Activated naive CD8-positive, alpha-beta T cell treated with anti-CD3 and anti-CD28 coated beads, Interleukin-2, amount 50 U/mL, for 24 hours (primary cell): ENCODE results near the gene ZNF484.
"Not testable (repeated sequence)": the region's sequence is repeated elsewhere in the genome, so short reads cannot be mapped to it uniquely, and the experiment has no call there.

ENCODE experiments used
- ATAC-seq: fragments of 150-1000 bp; cut with Tn5 transposase; one replicate; pipeline ENCODE4 v1.10.0; 2021
- DNase-seq: peaks from one replicate; pipeline ENCODE4 v3.0.0; 2021
- H3K27ac Mint-ChIP-seq: one replicate; pipeline ENCODE4 v1.8.0; 2021; ENCODE audit warnings: mild to moderate bottlenecking, mixed read lengths
- H3K27me3 Mint-ChIP-seq: one replicate; pipeline ENCODE4 v1.8.0; 2021; ENCODE audit warnings: mixed read lengths
- H3K36me3 Mint-ChIP-seq: one replicate; pipeline ENCODE4 v1.8.0; 2021; ENCODE audit warnings: low read depth, mixed read lengths
- H3K4me1 Mint-ChIP-seq: one replicate; pipeline ENCODE4 v1.8.0; 2021; ENCODE audit warnings: mixed read lengths
- H3K4me3 Mint-ChIP-seq: one replicate; pipeline ENCODE4 v1.8.0; 2021; ENCODE audit warnings: mild to moderate bottlenecking, moderate library complexity, mixed read lengths
- H3K9me3 Mint-ChIP-seq: one replicate; pipeline ENCODE4 v1.8.0; 2021; ENCODE audit warnings: mixed read lengths

The ZNF484 gene

DNA sequence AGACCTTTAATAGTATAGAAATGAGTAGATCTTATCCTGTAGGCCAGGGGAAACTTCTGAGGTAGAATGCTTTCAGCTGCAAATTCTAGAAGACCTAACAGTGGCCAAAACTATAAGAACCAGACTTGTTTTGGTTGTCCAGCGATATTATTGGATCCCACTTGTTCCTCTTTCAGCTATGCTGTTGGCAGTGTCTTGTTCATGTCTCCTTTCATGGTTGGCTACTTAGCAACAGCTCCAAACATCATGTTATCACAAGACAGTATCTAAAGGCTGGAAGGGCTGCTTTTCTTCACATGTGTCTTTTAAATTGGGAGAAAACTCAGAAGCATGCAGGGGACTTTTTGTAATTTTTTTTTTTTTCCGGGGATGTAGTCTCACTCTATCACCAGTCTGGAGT, 52.8 kb downstream of the ZNF484 start:
- H3K4me1 Mint-ChIP-seq, H3K9me3 Mint-ChIP-seq, H3K27ac Mint-ChIP-seq, DNase-seq, ATAC-seq, H3K4me3 Mint-ChIP-seq, H3K27me3 Mint-ChIP-seq, H3K36me3 Mint-ChIP-seq: not testable (repeated sequence)

DNA sequence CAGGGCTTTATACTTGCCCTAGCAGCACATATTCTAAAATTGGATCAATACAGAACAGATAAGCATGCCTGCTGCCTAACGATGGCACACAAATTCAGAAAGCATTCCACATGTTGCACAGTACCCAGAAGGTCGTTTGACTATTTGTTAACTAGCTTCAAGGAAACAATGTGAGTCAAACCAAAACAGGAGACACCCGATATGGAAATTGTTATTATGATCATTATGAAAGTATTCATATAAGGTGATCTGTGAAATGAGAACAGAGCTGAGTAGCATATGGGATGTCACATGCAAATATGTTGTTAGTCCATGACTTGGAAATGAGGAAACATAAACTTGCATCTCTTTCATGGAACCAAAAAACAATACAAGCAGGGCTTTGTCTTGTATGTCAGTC, 56.9 kb downstream of the ZNF484 start:
- Mint-ChIP-seq H3K9me3 (no peaks in the 10 kb centered on the region), H3K4me1 (peaks cover 12% of the 10 kb centered on the region), H3K27ac (no peak overlapping the region), H3K4me3 (no peak overlapping the region), H3K36me3 (no peaks in the 10 kb centered on the region), H3K27me3 (peaks cover 12% of the 10 kb centered on the region)
- DNase-seq (no peak), ATAC-seq (peak; percentile 33)

DNA sequence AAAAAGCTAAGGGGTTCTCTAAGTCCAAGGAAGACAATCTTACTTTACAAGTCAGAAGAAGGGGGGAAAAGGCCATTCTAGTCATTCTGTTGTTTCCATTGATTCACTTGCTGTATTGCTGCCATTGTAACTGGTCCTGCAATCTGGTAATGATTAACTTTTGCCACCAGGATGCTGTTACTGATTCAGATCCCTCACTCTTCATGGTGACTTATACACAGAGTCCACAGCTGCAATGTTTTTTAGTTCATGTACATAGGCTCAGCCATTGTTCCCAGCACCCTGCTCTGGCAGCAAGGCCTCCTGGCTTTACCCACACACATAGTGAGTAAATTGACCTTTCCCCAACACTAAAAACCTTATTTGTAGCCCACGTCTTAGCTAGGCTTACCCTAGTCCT, 57.9 kb downstream of the ZNF484 start:
- ATAC-seq: peak; percentile 94
- H3K4me1 Mint-ChIP-seq: peaks cover 14% of the 10 kb centered on the region
- not testable (repeated sequence) for H3K4me3 Mint-ChIP-seq, H3K9me3 Mint-ChIP-seq, DNase-seq, H3K36me3 Mint-ChIP-seq, H3K27ac Mint-ChIP-seq
- peaks cover 21% of the 10 kb centered on the region for H3K27me3 Mint-ChIP-seq

DNA sequence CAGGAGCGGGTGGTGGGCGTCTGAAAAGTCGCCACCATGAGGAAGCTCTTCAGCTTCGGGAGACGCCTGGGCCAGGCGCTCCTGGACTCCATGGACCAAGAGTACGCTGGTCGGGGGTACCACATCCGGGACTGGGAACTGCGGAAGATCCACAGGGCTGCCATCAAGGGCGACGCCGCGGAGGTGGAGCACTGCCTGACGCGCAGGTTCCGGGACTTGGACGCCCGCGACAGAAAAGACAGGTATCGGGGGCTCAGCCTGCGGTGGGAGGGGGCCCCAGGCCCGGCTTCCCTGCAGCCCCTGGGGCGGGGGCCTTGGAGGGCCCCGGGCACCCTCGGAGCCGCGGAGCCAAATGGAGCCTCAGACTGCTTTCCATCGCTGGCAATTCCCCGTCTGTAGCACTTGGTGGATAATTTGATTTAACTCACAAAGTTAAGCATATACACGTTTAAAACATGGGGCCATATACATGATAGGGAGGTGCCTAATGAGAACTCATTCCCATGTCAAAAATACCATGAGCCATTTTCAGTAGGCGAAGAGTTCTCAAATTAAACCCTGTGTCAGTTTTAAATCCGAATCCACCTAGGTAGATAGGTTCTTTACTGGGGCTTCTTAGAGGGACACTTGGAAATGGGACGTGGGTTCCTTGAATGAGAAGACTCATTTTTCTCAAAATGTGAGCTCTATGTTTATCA, 68.1 kb downstream of the ZNF484 start:
- Mint-ChIP-seq H3K4me1 (peaks cover 18% of the 10 kb centered on the region), H3K27me3 (peaks cover 66% of the 10 kb centered on the region), H3K4me3 (peak overlapping the region; percentile 81)
- not testable (repeated sequence) for ATAC-seq, H3K27ac Mint-ChIP-seq, DNase-seq, H3K9me3 Mint-ChIP-seq, H3K36me3 Mint-ChIP-seq

DNA sequence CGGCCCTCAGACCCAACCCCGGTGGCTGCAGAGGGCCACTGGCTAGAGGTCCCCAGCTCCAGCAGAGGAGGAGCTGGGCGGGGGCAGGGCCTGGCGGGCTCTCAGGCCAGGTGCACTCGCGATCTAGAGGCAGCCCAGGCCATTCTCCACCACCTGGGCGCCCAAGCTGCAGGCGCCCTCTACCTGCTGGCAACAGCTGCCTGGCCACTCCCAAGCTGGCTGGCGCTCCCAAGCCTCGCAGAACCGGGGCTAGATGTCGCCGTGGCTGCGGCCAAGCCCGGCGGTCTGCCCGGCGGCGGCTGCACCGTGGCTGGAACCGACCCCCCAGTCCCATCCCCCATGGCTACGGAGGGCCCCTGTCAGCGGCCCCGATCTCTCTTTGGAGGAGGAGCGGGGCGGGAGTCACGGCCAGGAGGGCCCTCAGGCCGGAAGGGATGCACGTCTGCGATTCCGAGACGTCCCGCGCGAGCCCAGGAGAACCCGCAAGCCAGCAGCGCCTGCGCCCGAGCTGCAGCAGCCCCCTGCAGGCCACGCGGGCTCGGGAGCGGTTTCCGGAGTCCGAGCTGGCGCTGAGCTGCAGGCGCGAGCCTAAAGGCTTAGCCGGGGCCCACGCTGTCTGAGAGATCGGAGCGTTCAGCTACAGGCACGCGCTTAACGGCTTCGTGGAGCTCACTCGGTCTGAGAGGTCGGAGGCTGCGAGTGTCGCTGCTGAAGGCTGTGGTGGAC, 68.9 kb downstream of the ZNF484 start:
- no peaks in the 10 kb centered on the region for H3K9me3 Mint-ChIP-seq
- H3K4me1 Mint-ChIP-seq: peaks cover 12% of the 10 kb centered on the region
- H3K4me3 Mint-ChIP-seq: peak overlapping the region; percentile 81
- DNase-seq (peak; percentile 70), ATAC-seq (peak; percentile 59)
- H3K36me3 Mint-ChIP-seq: no peaks in the 10 kb centered on the region
- H3K27ac Mint-ChIP-seq: peak overlapping the region; percentile 78
- peaks cover 61% of the 10 kb centered on the region for H3K27me3 Mint-ChIP-seq

DNA sequence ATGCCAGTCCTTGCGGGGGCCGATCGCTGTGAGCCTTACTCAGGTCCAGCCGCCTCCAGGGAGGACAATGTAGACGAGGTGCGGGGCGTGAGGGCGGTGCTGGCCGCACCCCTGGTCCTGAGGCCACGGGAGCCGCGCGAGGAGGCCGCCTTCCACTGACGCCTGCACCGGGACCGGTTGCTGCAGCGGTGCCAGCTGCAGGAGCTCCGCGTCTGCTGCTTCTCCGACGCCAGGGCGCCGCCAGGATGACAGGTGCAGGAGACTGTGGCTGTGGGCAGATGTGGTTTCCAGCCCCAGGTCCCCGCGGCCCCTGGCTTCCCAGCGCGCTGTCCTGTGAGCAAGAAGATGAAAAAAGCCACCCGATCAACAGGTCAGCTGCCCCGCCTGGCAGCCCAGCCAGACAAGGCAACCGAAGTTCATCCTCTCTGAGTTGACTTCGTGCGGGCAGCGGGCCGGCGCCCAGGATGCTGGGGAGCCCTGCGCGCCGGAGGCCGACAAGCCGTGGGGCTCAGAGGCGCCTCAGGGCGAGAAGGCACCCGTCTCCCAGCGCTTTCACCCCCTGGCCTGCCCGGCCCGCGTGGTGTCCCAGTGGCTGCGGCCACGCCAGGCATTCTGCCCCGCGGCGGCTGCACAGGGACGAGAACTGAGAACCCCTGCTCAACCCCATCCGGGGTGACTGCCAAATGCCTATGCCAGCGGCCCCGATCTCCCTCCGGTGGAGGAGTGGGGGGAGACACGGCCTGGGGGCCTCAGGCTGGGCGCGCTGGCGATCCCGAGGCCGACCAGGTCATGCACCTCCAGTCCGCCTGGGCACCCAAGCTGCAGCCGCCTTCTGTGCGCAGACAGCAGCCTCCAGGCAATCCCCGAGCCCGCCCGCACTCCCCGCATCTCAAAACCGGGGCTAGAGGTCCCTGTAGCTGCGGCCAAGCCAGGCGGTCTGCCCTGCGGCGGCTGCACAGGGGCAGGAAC, 69.8 kb downstream of the ZNF484 start:
- H3K36me3 Mint-ChIP-seq: no peaks in the 10 kb centered on the region
- peaks cover 53% of the 10 kb centered on the region for H3K27me3 Mint-ChIP-seq
- peaks cover 12% of the 10 kb centered on the region for H3K4me1 Mint-ChIP-seq
- H3K27ac Mint-ChIP-seq: no peak overlapping the region
- peak; percentile 22 for DNase-seq
- no peak overlapping the region for H3K4me3 Mint-ChIP-seq
- ATAC-seq: peak; percentile 8
- no peaks in the 10 kb centered on the region for H3K9me3 Mint-ChIP-seq

DNA sequence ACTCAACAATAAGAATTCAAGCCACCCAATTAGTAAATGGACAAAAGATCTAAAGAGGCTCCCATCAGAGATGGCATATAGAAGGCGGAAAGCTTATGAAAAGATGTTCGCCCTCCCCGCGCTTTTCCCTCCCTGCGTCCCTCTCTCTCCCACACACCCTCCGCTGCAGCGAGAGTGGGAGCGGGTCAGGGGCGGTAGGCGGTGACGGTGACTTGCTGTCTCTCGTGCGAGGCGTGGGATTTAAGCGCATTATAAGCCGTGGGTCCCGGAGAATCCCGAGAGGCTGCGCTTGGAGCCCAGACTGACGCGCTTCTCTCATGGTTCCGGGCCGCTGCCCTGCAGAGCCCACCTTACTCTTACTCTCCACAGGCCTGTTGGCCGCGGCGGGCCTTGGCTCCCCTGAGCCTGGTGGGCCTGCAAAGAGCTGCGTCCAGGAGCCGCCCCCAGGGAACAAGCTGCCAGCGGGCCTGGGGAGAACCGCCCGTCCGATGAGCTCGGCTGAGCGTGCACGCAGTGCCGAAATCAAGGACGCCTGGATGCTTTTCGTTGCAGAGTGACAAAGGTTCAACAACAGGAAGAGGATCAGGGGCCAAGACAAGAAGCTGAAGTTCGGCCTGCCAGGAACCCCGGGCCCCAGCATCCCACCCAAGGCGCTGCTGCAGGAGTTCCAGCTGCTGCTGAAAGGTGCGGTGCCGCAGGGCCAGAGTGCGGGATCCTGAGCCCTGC, 70.6 kb downstream of the ZNF484 start:
- ATAC-seq: no peak
- Mint-ChIP-seq H3K4me1 (peaks cover 12% of the 10 kb centered on the region), H3K4me3 (no peak overlapping the region), H3K9me3 (no peaks in the 10 kb centered on the region), H3K36me3 (no peaks in the 10 kb centered on the region), H3K27me3 (peaks cover 50% of the 10 kb centered on the region), H3K27ac (no peak overlapping the region)
- DNase-seq: no peak

DNA sequence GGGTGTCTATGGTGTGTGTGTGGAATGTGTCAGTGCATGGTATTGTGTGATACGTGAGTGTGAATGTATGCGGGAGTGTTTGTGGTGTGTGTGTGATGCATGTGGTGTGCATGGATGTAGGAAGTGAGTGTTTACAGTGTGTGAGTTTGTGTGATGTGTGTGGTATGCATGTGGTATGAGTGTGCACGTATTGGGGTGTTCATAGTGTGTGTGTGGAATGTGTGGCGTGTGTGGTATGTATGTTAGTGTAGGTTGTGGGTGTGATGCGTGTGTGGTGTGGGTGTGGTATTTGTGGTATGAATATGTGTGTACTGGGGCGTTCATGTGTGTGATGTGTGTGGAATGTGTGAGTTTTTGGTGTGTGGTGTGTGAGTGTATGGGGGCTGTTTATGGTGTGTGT, 73.1 kb downstream of the ZNF484 start:
- ATAC-seq (no peak), DNase-seq (no peak)
- H3K9me3 Mint-ChIP-seq: no peaks in the 10 kb centered on the region
- H3K27ac Mint-ChIP-seq: no peak overlapping the region
- no peaks in the 10 kb centered on the region for H3K36me3 Mint-ChIP-seq
- no peak overlapping the region for H3K4me3 Mint-ChIP-seq
- peaks cover 9% of the 10 kb centered on the region for H3K4me1 Mint-ChIP-seq
- H3K27me3 Mint-ChIP-seq: peaks cover 36% of the 10 kb centered on the region

DNA sequence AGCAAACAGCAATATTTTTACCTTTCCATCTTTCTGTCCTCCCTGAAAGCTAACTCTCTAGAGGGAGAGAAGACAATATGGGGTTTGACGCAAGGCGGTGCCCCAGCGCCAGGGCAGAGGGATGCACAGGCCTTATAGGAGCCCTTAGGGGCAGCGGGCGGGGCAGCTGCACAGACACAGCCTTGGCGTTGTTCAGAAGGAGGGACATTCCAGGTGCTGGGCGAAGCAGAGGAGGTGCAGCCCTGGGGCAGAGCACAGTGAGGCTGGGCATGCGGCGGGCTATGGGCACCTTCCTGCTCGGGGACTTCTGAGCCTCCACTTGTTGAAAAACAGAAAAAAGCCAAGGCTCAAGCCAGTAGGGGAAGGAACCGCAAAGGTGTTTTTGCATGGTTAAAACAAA, 79.5 kb downstream of the ZNF484 start:
- H3K4me1 Mint-ChIP-seq: no peaks in the 10 kb centered on the region
- no peaks in the 10 kb centered on the region for H3K36me3 Mint-ChIP-seq
- ATAC-seq (no peak), DNase-seq (no peak)
- H3K27me3 Mint-ChIP-seq: peaks cover 19% of the 10 kb centered on the region
- H3K4me3 Mint-ChIP-seq: no peak overlapping the region
- no peak overlapping the region for H3K27ac Mint-ChIP-seq
- no peaks in the 10 kb centered on the region for H3K9me3 Mint-ChIP-seq

DNA sequence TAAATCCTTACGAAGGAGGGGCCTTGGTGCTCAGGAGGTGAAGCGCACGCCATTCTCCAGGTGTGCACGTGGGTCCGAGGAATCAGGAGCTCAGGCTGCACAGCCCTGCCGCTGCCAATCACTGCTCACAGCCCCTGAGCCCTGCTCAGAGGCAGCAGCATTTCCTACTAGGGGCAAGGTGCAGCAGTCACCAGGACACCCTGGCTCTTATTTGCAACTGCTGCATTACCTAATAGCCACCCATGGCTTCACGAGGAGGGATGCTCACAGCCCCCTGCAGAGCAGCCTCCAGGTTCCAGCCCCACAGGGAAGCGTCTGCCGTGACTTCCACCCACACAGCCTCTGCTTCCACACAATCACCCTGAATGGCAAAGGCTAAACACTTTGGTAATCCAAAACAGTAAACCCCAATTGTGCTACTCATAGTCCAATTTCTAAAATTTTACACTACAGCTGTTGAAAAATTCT, 81.5 kb downstream of the ZNF484 start:
- DNase-seq, H3K36me3 Mint-ChIP-seq, H3K27ac Mint-ChIP-seq, H3K4me1 Mint-ChIP-seq, ATAC-seq, H3K4me3 Mint-ChIP-seq, H3K9me3 Mint-ChIP-seq: not testable (repeated sequence)
- H3K27me3 Mint-ChIP-seq: peaks cover 16% of the 10 kb centered on the region

DNA sequence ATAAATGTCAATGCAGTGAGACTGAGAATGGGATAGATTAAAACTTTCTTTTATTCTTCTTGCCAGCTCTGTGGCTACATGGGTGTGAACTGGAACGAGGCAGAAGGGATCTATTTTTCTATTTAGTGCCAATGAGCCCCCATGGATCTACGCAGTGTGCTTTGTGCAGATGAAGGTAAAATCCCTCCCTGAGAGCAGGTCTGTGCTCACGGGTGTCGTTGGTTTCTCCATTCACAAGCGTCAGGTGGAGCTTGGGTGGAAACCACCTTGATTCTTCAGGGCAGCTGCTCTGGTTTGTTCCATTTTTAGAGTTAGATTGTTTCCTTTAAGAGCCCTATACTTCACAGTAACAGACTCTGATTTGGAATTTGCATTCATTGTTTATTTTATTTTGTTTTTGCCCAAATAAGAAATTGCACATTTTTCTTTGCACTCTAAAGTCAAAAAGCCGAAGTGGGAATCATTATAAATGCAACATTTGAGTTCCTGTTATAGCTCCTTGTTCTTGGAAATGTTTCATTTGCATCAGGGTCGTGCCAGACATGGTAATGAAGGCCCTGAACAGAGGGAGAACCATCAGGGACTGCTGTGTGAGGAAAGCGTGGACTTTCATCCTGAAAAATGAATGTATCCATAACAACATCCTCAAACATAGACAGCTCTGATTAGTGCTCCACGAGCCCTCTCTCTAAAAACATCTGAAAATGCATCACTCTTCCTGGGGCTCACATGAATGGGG, 82.1 kb downstream of the ZNF484 start:
- Mint-ChIP-seq H3K9me3 (no peaks in the 10 kb centered on the region), H3K4me3 (no peak overlapping the region), H3K27ac (no peak overlapping the region), H3K27me3 (peaks cover 18% of the 10 kb centered on the region), H3K4me1 (peaks cover 5% of the 10 kb centered on the region), H3K36me3 (no peaks in the 10 kb centered on the region)
- no peak for ATAC-seq
- no peak for DNase-seq
